Measurements from ENCODE around the gene PIKFYVE.
"Not testable (repeated sequence)": the region's sequence is repeated elsewhere in the genome, so short reads cannot be mapped to it uniquely, and the experiment has no call there.

PIKFYVE gene

DNA sequence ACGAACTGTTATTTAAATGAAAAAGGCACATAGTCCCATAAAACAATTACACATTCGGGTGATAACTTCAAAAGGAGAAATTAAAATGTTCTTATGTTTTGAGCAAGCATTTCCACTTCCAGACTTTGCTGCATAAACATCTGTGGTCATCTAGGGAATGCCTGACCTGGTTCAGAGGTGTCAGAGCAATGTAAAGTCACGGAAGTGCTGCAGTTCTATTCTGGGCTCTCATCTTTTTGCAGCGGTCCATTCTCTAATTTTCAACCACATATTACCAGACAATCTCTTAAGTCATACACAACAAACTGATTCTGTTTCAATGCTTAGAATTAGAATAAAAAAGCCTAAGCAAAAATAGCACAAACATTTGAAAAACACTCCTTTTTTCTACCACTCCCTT is 118.6 kb downstream of the PIKFYVE start:
- Histone ChIP-seq H3K4me3 (ENCODE audit: severe bottlenecking) (no peak overlapping the region), H3K27me3 (ENCODE audit: insufficient read depth, poor library complexity, severe bottlenecking) (peaks cover 4% of the 10 kb centered on the region), H3K36me3 (ENCODE audit: low read depth) (no peaks in the 10 kb centered on the region), H3K4me1 (ENCODE audit: insufficient read depth, poor library complexity, severe bottlenecking) (no peaks in the 10 kb centered on the region), H3K27ac (ENCODE audit: poor library complexity, severe bottlenecking) (no peak overlapping the region), H3K9me3 (ENCODE audit: severe bottlenecking) (no peaks in the 10 kb centered on the region)
- DNase-seq (ENCODE audit: low spot score) (no peak), ATAC-seq (ENCODE audit: low read depth) (no peak)
- TF ChIP-seq, protein P1, sequence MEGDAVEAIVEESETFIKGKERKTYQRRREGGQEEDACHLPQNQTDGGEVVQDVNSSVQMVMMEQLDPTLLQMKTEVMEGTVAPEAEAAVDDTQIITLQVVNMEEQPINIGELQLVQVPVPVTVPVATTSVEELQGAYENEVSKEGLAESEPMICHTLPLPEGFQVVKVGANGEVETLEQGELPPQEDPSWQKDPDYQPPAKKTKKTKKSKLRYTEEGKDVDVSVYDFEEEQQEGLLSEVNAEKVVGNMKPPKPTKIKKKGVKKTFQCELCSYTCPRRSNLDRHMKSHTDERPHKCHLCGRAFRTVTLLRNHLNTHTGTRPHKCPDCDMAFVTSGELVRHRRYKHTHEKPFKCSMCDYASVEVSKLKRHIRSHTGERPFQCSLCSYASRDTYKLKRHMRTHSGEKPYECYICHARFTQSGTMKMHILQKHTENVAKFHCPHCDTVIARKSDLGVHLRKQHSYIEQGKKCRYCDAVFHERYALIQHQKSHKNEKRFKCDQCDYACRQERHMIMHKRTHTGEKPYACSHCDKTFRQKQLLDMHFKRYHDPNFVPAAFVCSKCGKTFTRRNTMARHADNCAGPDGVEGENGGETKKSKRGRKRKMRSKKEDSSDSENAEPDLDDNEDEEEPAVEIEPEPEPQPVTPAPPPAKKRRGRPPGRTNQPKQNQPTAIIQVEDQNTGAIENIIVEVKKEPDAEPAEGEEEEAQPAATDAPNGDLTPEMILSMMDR (IDR thresholded peaks at IDR 0.05; ENCODE audit: poor library complexity, severe bottlenecking): no peak

DNA sequence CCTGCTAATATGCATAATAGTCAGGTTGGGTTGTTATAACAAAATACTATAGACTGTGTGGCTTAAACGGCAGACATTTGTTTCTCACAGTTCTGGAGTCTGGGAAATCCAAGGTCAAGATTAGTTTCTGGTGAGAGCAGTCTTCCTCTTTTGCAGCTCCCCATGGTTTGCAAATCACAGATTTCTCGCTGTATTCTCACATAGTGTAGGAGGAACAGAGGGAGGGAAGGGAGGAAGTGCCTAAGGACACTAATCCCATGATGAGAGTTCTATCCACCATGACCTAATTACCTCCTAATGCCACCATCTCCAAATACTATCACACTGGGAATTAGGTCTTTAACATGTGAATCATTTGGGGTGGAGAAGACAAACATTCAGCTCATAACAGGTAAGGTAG is 120.5 kb downstream of the PIKFYVE start:
- TF ChIP-seq, protein P1 (IDR thresholded peaks at IDR 0.05; ENCODE audit: poor library complexity, severe bottlenecking): no peak
- no peaks in the 10 kb centered on the region for H3K4me1 ChIP-seq (ENCODE audit: insufficient read depth, poor library complexity, severe bottlenecking)
- no peaks in the 10 kb centered on the region for H3K36me3 ChIP-seq (ENCODE audit: low read depth)
- H3K4me3 ChIP-seq (ENCODE audit: severe bottlenecking): no peak overlapping the region
- DNase-seq (ENCODE audit: low spot score): no peak
- no peak overlapping the region for H3K27ac ChIP-seq (ENCODE audit: poor library complexity, severe bottlenecking)
- ATAC-seq (ENCODE audit: low read depth): no peak
- H3K9me3 ChIP-seq (ENCODE audit: severe bottlenecking): no peaks in the 10 kb centered on the region
- peaks cover 4% of the 10 kb centered on the region for H3K27me3 ChIP-seq (ENCODE audit: insufficient read depth, poor library complexity, severe bottlenecking)

DNA sequence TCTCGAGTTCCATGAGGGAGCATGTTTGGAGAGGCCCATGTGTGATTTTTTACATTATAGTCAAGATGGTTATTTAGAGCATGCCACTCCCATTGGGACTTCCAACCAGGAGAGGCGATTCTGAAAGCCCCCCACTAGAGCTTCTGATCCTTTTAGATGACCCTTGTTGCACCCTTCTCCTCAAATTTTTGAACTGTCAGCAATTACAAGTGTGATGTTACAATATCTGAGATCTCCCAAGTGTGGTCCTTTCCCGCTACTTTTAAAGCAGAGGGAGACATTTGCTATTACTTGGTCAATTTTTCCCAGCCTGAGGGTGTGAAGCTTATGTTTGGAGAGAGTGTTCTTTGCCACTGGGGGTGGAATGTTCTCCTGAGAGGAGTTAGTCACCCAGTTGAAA is 123.9 kb downstream of the PIKFYVE start:
- Histone ChIP-seq H3K36me3 (ENCODE audit: low read depth) (no peaks in the 10 kb centered on the region), H3K4me1 (ENCODE audit: insufficient read depth, poor library complexity, severe bottlenecking) (no peaks in the 10 kb centered on the region), H3K4me3 (ENCODE audit: severe bottlenecking) (no peak overlapping the region), H3K27me3 (ENCODE audit: insufficient read depth, poor library complexity, severe bottlenecking) (peaks cover 4% of the 10 kb centered on the region), H3K9me3 (ENCODE audit: severe bottlenecking) (peaks cover 2% of the 10 kb centered on the region), H3K27ac (ENCODE audit: poor library complexity, severe bottlenecking) (no peak overlapping the region)
- DNase-seq (ENCODE audit: low spot score) (no peak), ATAC-seq (ENCODE audit: low read depth) (no peak)
- TF ChIP-seq, protein P1 (IDR thresholded peaks at IDR 0.05; ENCODE audit: poor library complexity, severe bottlenecking): no peak

DNA sequence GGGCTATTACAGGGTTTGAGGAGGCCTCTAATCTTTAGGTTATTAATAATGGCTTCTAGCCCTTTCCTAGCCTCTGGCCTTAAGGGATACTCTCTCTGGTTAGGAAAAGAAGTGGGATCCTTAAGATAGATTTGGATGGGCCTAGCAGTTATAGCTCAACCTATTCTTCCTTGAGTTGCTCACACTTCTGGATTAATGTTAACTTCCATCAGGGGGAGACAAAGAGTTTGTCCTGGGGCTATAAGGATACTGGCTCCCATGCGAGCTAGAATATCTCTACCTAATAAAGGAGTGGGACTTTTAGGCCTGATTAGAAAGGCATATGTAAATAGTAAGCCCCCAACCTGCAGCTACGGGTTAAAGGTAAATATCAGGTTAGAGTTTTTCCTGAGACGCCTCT is 126.2 kb downstream of the PIKFYVE start:
- no peaks in the 10 kb centered on the region for H3K27me3 ChIP-seq (ENCODE audit: insufficient read depth, poor library complexity, severe bottlenecking)
- TF ChIP-seq, protein P1 (IDR thresholded peaks at IDR 0.05; ENCODE audit: poor library complexity, severe bottlenecking): no peak
- H3K4me3 ChIP-seq (ENCODE audit: severe bottlenecking): no peak overlapping the region
- no peaks in the 10 kb centered on the region for H3K4me1 ChIP-seq (ENCODE audit: insufficient read depth, poor library complexity, severe bottlenecking)
- H3K36me3 ChIP-seq (ENCODE audit: low read depth): no peaks in the 10 kb centered on the region
- H3K9me3 ChIP-seq (ENCODE audit: severe bottlenecking): peaks cover 2% of the 10 kb centered on the region
- no peak overlapping the region for H3K27ac ChIP-seq (ENCODE audit: poor library complexity, severe bottlenecking)
- ATAC-seq (ENCODE audit: low read depth) (no peak), DNase-seq (ENCODE audit: low spot score) (no peak)

DNA sequence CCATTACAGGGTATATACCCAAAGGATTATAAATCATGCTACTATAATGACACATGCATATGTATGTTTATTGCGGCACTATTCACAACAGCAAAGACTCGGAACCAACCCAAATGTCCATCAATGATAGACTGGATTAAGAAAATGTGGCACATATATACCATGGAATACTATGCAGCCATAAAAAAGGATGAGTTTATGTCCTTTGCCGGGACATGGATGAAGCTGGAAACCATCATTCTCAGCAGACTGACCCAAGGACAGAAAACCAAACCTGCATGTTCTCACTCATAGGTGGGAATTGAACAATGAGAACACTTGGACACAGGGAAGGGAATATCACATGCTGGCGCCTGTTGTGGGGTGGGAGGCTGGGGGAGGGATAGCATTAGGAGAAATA is 130.7 kb downstream of the PIKFYVE start:
- not testable (repeated sequence) for ATAC-seq (ENCODE audit: low read depth); H3K36me3 ChIP-seq (ENCODE audit: low read depth); H3K9me3 ChIP-seq (ENCODE audit: severe bottlenecking); H3K4me3 ChIP-seq (ENCODE audit: severe bottlenecking); H3K27me3 ChIP-seq (ENCODE audit: insufficient read depth, poor library complexity, severe bottlenecking); DNase-seq (ENCODE audit: low spot score); H3K4me1 ChIP-seq (ENCODE audit: insufficient read depth, poor library complexity, severe bottlenecking); H3K27ac ChIP-seq (ENCODE audit: poor library complexity, severe bottlenecking)
